Suprapubic skin (tissue), 4 donors: Measurements from ENCODE around the gene DZANK1.

ENCODE experiments used
- CTCF ChIP-seq, 2 donors: fragments of 200-600 bp in 1 of 2; fragments of 450-650 bp in 1 of 2; sonication (generic) in 1 of 2; IDR thresholded peaks; one replicate each; pipeline ENCODE4 v1.5.1; 2016 to 2019; ENCODE audit warnings: antibody characterized with exemption in 2 of 2, mild to moderate bottlenecking in 1 of 2, moderate library complexity in 1 of 2
- EP300 ChIP-seq: sonication (generic); formaldehyde crosslinking; IDR thresholded peaks from one replicate; pipeline ENCODE4 v1.6.1; 2017; ENCODE audit warnings: antibody characterized with exemption
- POLR2A ChIP-seq, 2 donors: fragments of 450-650 bp; IDR thresholded peaks; one replicate each; pipeline ENCODE4 v1.6.1; 2017; ENCODE audit warnings: antibody characterized with exemption in 2 of 2, mild to moderate bottlenecking in 2 of 2, moderate library complexity in 2 of 2
- POLR2AphosphoS5 ChIP-seq, 3 donors: sonication (generic); formaldehyde crosslinking; IDR thresholded peaks; one replicate each; pipeline ENCODE4 v1.6.1; 2017; ENCODE audit warnings: antibody characterized with exemption in 3 of 3

- TF ChIP-seq POLR2A (IDR thresholded peaks at IDR 0.05) (no peak), CTCF (IDR thresholded peaks at IDR 0.05) (no peak), POLR2AphosphoS5 (IDR thresholded peaks at IDR 0.05) (no peak), EP300 (no peak)
These were observed 78.0 kb downstream of the DZANK1 start for GRCh38 chr20:18388860-18389259.
